Skeletal muscle satellite cell (primary cell): ENCODE results near the gene CYP27B1. TPM values are rescaled to one million over a fixed set of nuclear protein-coding genes. Genes with fewer than 3 reads are reported as not detected.
A peak's percentile ranks its signal among the peaks of the same experiment; 100 is the strongest.

Experiments used
- H3K27me3 ChIP-seq: 2 replicates; pipeline ENCODE4 v1.7.0; 2013; ENCODE audit warnings: low read length; ENCODE audit not compliant: control insufficient read depth, insufficient read depth
- H3K36me3 ChIP-seq: 2 replicates; pipeline ENCODE4 v1.7.0; 2013; ENCODE audit warnings: mild to moderate bottlenecking, control low read depth, low read length; ENCODE audit not compliant: insufficient read depth
- H3K4me1 ChIP-seq: 2 replicates; pipeline ENCODE4 v1.7.0; 2013; ENCODE audit warnings: low read length; ENCODE audit not compliant: control insufficient read depth, insufficient read depth
- H3K4me2 ChIP-seq: 2 replicates; pipeline ENCODE4 v1.7.0; 2013; ENCODE audit warnings: mild to moderate bottlenecking, low read length
- H3K4me3 ChIP-seq: 2 replicates; pipeline ENCODE4 v1.7.0; 2013; ENCODE audit warnings: low read length
- H3K9ac ChIP-seq: 2 replicates; pipeline ENCODE4 v1.7.0; 2013; ENCODE audit warnings: mild to moderate bottlenecking, low read depth, low read length, moderate library complexity
- H3K9me3 ChIP-seq: replicated peaks from 2 replicates; pipeline ENCODE4 v1.7.0; 2013; ENCODE audit warnings: mild to moderate bottlenecking, control low read depth, low read length
- total RNA-seq: library from RNA; depleted of rRNA; stranded (reverse); fragments of >200 nt; gene quantifications from 2 replicates; pipeline ENCODE4 v1.2.3, GENCODE V29; 2012; rRNA removed

Gene CYP27B1, protein sequence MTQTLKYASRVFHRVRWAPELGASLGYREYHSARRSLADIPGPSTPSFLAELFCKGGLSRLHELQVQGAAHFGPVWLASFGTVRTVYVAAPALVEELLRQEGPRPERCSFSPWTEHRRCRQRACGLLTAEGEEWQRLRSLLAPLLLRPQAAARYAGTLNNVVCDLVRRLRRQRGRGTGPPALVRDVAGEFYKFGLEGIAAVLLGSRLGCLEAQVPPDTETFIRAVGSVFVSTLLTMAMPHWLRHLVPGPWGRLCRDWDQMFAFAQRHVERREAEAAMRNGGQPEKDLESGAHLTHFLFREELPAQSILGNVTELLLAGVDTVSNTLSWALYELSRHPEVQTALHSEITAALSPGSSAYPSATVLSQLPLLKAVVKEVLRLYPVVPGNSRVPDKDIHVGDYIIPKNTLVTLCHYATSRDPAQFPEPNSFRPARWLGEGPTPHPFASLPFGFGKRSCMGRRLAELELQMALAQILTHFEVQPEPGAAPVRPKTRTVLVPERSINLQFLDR
- total RNA-seq: 0.51 and 1.3 TPM in 2 replicates

DNA sequence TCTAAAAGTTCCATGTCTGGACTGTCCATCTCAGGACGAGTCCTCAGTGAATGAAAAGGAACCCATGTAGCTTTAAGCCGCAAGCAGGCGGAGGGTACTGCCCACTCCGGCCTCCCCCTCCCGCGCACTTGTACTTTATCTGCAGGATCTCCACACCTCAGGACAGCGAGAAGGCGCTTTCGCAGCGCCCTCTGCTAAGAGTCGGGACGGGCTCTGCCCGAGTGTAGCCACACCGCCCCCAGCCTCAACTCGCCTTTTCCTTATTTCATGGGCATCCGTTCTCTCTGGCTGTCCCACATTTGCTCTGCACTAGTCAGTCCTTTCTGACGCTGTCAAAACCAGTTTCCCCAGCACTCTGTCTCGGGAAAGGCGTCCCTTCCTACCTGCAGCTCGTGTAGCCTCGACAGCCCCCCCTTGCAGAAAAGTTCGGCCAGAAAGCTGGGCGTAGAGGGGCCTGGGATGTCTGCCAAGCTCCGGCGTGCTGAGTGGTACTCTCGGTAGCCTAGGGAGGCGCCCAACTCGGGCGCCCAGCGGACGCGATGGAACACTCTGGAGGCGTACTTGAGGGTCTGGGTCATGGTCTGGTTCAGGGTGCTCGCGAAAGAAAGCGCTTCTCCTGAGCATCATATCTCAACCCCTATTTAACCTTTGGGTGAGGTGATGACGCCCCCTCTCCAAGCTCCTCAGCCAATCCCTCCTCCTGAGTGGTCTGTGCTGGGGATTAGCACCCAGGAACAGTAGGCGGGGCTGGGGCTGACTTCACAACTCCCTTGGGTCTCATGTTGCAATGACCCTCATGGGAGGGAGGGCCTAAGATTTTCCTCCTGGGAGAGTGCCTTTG lies at the start of gene CYP27B1:
Gene CYP27B1 (minus strand): TSS at position 615 of the 841 bp plus-strand sequence. CDS start 37 bp downstream, at position 578.
- no peak within 1 kb of the TSS for H3K9ac ChIP-seq
- H3K4me2 ChIP-seq: peak within 1 kb of the TSS; percentile 69
- H3K4me3 ChIP-seq: peak within 1 kb of the TSS; percentile 50
- peaks cover 36% of the 10 kb centered on the region for H3K27me3 ChIP-seq
- H3K4me1 ChIP-seq: peaks cover 35% of the 10 kb centered on the region
- H3K36me3 ChIP-seq: peaks cover 18% of the 10 kb centered on the region
- H3K9me3 ChIP-seq: no peaks in the 10 kb centered on the region

DNA sequence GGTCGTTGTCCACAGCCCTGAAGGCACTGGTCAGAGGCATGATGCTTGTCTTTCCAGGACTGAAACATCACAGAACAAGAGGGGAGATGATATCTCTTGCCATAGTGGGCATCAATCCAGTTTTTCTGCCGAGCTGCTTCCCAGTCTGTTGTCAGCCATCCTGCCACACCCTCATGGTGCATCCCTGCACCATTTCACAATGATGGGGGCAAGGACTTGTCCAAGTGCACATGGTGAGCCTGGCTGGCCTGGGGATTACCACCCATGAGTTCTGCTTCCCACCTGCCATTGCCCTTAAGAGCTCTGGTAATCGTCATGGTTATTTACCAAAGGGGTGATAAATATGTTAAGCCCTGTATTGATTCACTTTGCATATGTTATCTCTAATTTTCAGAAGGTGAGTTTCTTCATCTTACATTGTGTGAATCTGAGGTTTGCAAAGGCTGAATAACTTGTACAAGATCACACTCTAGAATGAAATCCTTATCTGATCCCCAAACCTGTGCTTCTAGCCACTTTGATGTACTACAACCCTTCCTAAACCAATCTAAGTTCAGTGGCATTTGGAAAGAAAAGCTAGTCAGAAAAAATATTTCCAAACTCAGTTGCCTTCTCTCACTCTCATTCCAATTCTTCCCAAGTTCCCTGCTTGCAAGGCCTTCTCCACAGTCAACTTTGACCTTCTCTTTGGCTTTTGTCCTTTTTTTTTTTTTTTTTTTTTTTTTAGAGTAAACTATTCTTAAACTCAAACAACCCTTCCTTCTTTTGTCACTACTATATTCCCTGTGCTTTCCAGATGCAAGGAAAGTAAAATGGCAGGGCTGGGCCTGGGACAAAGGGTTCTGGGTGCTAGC lies 49.4 kb upstream of the CYP27B1 start:
- no peak overlapping the region for H3K4me3 ChIP-seq
- H3K36me3 ChIP-seq: peaks cover 17% of the 10 kb centered on the region
- no peaks in the 10 kb centered on the region for H3K9me3 ChIP-seq
- no peak overlapping the region for H3K4me2 ChIP-seq
- H3K9ac ChIP-seq: no peak overlapping the region
- H3K27me3 ChIP-seq: no peaks in the 10 kb centered on the region
- peaks cover 21% of the 10 kb centered on the region for H3K4me1 ChIP-seq

DNA sequence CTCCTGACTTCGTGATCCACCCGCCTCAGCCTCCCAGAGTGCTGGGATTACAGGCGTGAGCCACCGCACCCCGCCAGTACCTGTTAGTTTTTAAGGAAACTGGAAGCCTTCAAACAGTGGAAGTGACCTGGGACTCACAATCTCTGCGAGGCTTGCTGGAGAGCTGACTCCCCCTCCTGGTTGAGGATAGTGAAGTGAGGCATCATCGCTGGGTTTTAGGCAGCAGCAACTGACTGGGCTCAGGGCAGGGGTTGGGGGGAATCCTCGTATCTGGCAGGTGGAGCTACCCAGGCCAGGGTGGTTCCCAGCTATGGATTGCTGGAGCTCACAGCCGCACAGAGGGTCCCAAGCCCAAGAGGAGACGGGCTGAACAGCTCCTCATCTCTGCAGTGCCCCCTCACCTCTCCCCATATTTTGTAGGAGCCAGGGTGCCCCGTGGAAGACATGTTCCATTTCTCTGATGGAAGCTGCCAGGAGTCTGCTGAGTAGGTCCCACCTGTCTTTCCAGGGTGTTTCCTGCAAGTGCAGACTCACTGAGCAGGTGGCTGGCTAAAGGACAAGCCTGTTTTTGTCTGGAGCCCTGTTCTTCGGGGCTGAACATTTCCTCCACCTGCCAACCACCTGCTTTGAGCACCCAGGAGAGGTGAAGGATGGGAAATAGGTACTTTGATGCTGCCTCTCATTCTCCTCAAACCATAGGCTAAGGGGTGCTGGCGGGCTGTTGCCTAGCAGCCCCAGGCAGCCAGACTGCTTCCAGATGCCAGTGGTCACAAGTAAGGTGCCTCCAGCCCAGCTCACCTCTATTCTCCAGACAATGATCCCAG lies 48.5 kb upstream of the CYP27B1 start:
- H3K4me1 ChIP-seq: peaks cover 25% of the 10 kb centered on the region
- H3K4me2 ChIP-seq: no peak overlapping the region
- no peaks in the 10 kb centered on the region for H3K9me3 ChIP-seq
- no peaks in the 10 kb centered on the region for H3K27me3 ChIP-seq
- no peak overlapping the region for H3K9ac ChIP-seq
- peaks cover 11% of the 10 kb centered on the region for H3K36me3 ChIP-seq
- H3K4me3 ChIP-seq: no peak overlapping the region

DNA sequence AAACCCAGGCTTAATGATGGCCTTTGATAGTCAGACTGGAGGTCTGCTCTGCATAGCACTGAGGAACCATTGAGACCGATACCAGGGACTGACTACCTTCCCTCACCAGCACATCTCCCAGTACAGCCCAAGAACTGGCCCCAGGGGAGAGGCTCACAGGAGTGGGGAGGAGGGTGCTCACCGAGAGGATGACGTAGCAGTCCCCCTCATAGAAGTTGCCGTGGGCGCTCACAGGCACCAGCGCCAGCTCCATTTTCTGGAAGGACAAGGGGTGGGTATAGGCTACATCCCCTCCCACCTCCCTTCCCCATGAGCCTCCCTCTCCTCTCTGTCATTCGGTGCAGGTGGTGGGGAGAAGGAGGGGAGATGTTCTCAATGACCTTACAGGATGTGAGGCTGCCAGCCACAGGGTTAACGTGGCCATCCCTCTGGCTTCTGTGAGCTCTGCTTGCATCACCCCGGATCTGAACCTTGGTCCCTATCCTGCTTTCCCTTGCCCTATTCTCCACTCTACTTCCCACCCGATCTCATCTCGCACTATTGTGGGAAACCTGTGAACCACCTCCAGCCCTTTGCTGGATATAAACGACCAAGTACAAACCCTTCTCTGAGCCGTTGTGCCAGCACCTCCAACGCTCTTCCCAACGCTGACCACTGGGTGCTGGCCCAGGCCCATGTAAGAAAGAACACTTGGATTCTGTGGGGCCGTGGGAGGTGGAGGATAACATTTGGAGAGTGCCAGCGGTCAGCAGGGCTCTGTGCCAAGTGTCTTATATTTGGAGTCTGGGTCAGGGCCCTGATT lies 47.3 kb upstream of the CYP27B1 start:
- Histone ChIP-seq H3K4me2 (no peak overlapping the region), H3K36me3 (peaks cover 13% of the 10 kb centered on the region), H3K27me3 (no peaks in the 10 kb centered on the region), H3K4me3 (no peak overlapping the region), H3K9ac (no peak overlapping the region), H3K9me3 (no peaks in the 10 kb centered on the region), H3K4me1 (peaks cover 25% of the 10 kb centered on the region)

DNA sequence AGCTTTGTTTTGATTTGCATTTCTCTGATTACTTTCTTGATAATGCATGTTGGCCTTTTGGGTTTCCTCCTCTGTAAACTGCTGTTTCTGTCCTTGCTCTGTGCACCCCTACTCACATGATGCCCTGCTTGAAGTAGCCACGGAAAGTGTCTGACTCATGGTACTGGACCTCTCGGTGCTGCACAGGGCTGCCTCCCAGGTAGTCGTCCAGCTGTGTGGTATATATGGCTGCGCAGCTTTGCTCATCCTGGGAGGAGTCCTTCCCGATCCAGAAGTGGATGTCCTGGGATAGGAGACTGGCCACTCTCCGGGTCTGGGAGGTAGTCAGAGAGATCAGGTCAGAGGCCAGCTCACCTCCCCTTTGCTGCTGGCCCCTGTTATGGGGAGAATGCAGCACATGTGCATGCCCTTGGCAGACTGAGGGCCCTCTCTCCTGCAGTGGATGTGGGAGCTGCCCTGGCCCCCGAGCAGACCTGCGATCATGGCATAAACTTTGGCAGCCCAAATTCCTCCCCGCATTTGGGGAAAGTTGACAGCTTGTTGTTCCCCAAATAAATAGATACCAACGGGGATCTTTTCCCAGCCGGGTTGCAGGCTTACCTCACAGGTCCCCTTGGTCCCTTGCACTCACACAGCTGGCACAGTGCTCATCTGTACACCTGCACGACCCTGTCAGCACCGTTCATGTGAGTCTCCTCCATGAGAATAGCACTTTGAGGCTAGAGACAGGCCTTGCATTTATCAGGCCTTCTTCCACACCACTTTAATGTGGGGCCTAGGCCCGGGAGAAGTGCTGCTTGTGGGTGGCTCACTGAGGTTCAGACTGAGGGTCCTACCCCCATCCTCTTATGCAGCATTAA lies 46.5 kb upstream of the CYP27B1 start:
- no peaks in the 10 kb centered on the region for H3K27me3 ChIP-seq
- H3K4me1 ChIP-seq: peaks cover 25% of the 10 kb centered on the region
- H3K36me3 ChIP-seq: peaks cover 7% of the 10 kb centered on the region
- no peaks in the 10 kb centered on the region for H3K9me3 ChIP-seq
- no peak overlapping the region for H3K4me2 ChIP-seq
- H3K9ac ChIP-seq: no peak overlapping the region
- no peak overlapping the region for H3K4me3 ChIP-seq

DNA sequence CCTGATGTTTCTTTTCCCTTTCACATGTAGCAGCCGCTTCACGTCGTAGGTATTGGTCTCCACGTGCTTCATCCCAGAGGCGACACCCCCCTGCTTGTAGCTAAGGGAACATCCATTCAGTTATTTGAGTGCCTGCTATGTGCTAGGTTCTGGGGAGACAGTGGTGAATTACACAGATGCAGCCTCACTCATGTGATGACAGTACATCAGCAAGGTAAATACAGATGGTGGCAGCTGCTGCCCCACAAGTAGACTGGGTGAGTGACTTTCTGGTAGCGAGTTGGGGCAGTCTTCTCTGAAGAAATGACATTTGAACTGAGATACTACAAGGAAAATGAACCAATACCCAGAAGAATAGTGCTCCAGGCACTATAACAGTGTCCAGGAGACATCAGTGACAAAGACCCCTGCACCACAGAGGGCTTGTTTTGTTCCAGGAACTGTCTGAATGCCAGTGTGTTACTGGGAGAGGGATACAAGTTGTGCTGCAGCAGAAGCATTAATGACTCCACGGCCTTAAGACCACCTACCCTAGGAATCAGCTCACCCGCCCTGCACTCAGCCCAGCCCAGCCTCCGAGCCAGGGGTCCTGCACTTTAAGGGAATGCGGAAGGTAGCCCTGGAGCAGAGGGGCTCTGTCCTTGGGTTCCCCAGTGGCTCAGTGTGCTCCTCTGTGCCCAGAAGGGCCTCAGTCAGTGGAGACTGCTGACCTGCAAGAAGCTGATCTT lies 44.3 kb upstream of the CYP27B1 start:
- Histone ChIP-seq H3K9ac (no peak overlapping the region), H3K9me3 (no peaks in the 10 kb centered on the region), H3K27me3 (no peaks in the 10 kb centered on the region), H3K4me2 (no peak overlapping the region), H3K4me1 (peaks cover 13% of the 10 kb centered on the region), H3K4me3 (no peak overlapping the region), H3K36me3 (peaks cover 25% of the 10 kb centered on the region)

- no peak overlapping the region for H3K9ac ChIP-seq
- H3K4me1 ChIP-seq: peaks cover 13% of the 10 kb centered on the region
- peaks cover 26% of the 10 kb centered on the region for H3K36me3 ChIP-seq
- no peak overlapping the region for H3K4me2 ChIP-seq
- no peaks in the 10 kb centered on the region for H3K9me3 ChIP-seq
- H3K27me3 ChIP-seq: no peaks in the 10 kb centered on the region
- no peak overlapping the region for H3K4me3 ChIP-seq
Measured at GRCh38 chr12:57810450-57810849, 43.6 kb upstream of the CYP27B1 start.

DNA sequence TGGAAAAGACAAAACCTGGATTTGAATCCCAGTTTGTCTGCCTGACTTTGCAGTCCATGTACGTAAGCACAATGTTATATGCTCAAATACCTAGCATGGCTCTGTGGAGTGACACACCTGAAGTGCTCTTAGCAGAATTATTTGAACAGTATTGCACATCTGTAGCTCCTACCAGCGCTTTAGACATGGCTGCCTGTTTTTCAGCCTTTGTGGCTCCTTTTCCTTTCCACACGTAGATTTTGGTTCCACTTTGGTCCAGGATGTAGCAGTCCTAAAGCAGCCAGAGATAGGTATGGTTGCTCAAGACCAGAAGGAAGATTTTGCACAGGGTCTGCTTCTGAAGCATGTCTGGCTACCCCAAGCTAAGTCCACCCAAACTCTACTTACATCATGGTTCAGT lies 42.5 kb upstream of the CYP27B1 start:
- Histone ChIP-seq H3K9ac (no peak overlapping the region), H3K4me2 (no peak overlapping the region), H3K27me3 (no peaks in the 10 kb centered on the region), H3K36me3 (peaks cover 26% of the 10 kb centered on the region), H3K9me3 (no peaks in the 10 kb centered on the region), H3K4me1 (peaks cover 10% of the 10 kb centered on the region), H3K4me3 (no peak overlapping the region)

- Histone ChIP-seq H3K4me3 (no peak overlapping the region), H3K27me3 (no peaks in the 10 kb centered on the region), H3K4me1 (peaks cover 4% of the 10 kb centered on the region), H3K9me3 (no peaks in the 10 kb centered on the region), H3K9ac (no peak overlapping the region), H3K4me2 (no peak overlapping the region), H3K36me3 (peaks cover 26% of the 10 kb centered on the region)
Measured at GRCh38 chr12:57808351-57808750, 41.5 kb upstream of the CYP27B1 start.
